Endothelial cell of umbilical vein (primary cell): ENCODE results near the gene RPAP3. TPM values are rescaled to one million over a fixed set of nuclear protein-coding genes. Genes with fewer than 3 reads are reported as not detected.

Source experiments
- BruUV-seq: library from RNA; stranded (reverse); fragments of 400-500 nt; replicated peaks from 2 replicates; lab custom pipeline; 2021; lab: Mats Ljungman, UMichigan
- CTCF ChIA-PET: fragments of 300-600, 350-600 bp; sonication (Branson Sonifier 250); formaldehyde crosslinking; loops from one replicate; lab custom pipeline; 2021; ENCODE audit warnings: antibody characterized with exemption, inconsistent platforms; lab: Charles Lee
- POLR2A ChIA-PET: fragments of 300-600, 350-600 bp; sonication (Branson Sonifier 250); formaldehyde crosslinking; loops from one replicate; lab custom pipeline; 2021; ENCODE audit warnings: antibody characterized with exemption, inconsistent platforms; lab: Charles Lee
- DNase-seq: peaks from one replicate; pipeline ENCODE4 v3.0.0-alpha.2; 2011; ENCODE audit warnings: low read depth, low spot score
- FAIRE-seq: peaks from 2 replicates; lab custom pipeline; 2011; peaks lifted over from hg19 to GRCh38; lab: Jason Lieb, UNC
- H2AFZ ChIP-seq: 2 replicates; pipeline ENCODE4 v1.6.0; 2012; ENCODE audit warnings: low read depth, low read length, control low read depth, inconsistent platforms
- H3K27ac ChIP-seq: 2 replicates; pipeline ENCODE4 v1.5.1; 2011; ENCODE audit warnings: low read depth, mild to moderate bottlenecking, control low read depth, low read length, moderate library complexity; ENCODE audit not compliant: insufficient read depth
- H3K27me3 ChIP-seq, 2 experiments: 2 replicates each; pipeline versions ENCODE4 v1.6.0 to v1.6.1; 2011; ENCODE audit warnings: low read length in 2 of 2, mixed read lengths in 1 of 2; ENCODE audit not compliant: control insufficient read depth in 2 of 2, insufficient read depth in 2 of 2
- H3K36me3 ChIP-seq, 2 experiments: 2 replicates in 1 of 2; 3 replicates in 1 of 2; pipeline ENCODE4 v1.5.1; 2011; ENCODE audit warnings: low read length in 2 of 2, mild to moderate bottlenecking in 1 of 2, moderate library complexity in 1 of 2; ENCODE audit not compliant: control insufficient read depth in 2 of 2, insufficient read depth in 2 of 2; ENCODE audit errors: extremely low read depth in 1 of 2
- H3K4me1 ChIP-seq: 3 replicates; pipeline ENCODE4 v1.5.1; 2011; ENCODE audit warnings: mild to moderate bottlenecking, low read length; ENCODE audit not compliant: control insufficient read depth, insufficient read depth; ENCODE audit errors: extremely low read depth
- H3K4me2 ChIP-seq: 2 replicates; pipeline ENCODE4 v1.6.1; 2011; ENCODE audit warnings: low read length, control low read depth, mixed read lengths; ENCODE audit not compliant: insufficient read depth
- H3K4me3 ChIP-seq, 3 experiments: fragments of 200-600 bp in 1 of 3; sonication (generic), shearing (Covaris generic) in 1 of 3; replicated peaks in 1 of 3; 2 replicates each; pipeline ENCODE4 v1.5.1; 2011 to 2016; ENCODE audit warnings: control low read depth in 3 of 3, low read length in 3 of 3, mild to moderate bottlenecking in 2 of 3, inconsistent platforms in 1 of 3, low read depth in 1 of 3, moderate library complexity in 1 of 3; ENCODE audit not compliant: insufficient read depth in 1 of 3
- H3K79me2 ChIP-seq: 2 replicates; pipeline ENCODE4 v1.6.0; 2012; ENCODE audit warnings: low read length, inconsistent platforms; ENCODE audit not compliant: control insufficient read depth, insufficient read depth
- H3K9ac ChIP-seq: replicated peaks from 2 replicates; pipeline ENCODE3; 2011; ENCODE audit warnings: low read length, control low read depth; ENCODE audit not compliant: insufficient read depth; ENCODE audit errors: extremely low read depth
- H3K9me1 ChIP-seq: replicated peaks from 3 replicates; pipeline ENCODE4 v1.6.0; 2011; ENCODE audit warnings: mild to moderate bottlenecking, low read length; ENCODE audit not compliant: control insufficient read depth, insufficient read depth; ENCODE audit errors: extremely low read depth
- H3K9me3 ChIP-seq: replicated peaks from 2 replicates; pipeline ENCODE4 v1.5.1; 2012; ENCODE audit warnings: low read length, inconsistent platforms; ENCODE audit not compliant: control insufficient read depth, insufficient read depth
- H4K20me1 ChIP-seq: replicated peaks from 2 replicates; pipeline ENCODE3; 2011; ENCODE audit warnings: mild to moderate bottlenecking, low read length; ENCODE audit not compliant: control insufficient read depth, insufficient read depth; ENCODE audit errors: extremely low read depth
- CTCF ChIP-seq, 2 donors: IDR thresholded peaks; 1 replicate in 1 of 2; 2 replicates in 1 of 2; pipeline ENCODE4 v1.5.1; 2011; ENCODE audit warnings: low read length in 2 of 2, mild to moderate bottlenecking in 2 of 2, moderate library complexity in 2 of 2, control low read depth in 1 of 2, inconsistent platforms in 1 of 2, low read depth in 1 of 2; ENCODE audit not compliant: insufficient read depth in 1 of 2; ENCODE audit errors: extremely low read depth in 1 of 2
- EZH2 ChIP-seq: IDR thresholded peaks from 2 replicates; pipeline ENCODE4 v1.6.1; 2012; ENCODE audit warnings: borderline replicate concordance, low read depth, mild to moderate bottlenecking, moderate library complexity, low read length, inconsistent platforms; ENCODE audit not compliant: severe bottlenecking
- FOS ChIP-seq: IDR thresholded peaks from 2 replicates; pipeline ENCODE4 v1.6.1; 2011; ENCODE audit warnings: mild to moderate bottlenecking, low read length, moderate library complexity, borderline replicate concordance; ENCODE audit not compliant: insufficient read depth
- GATA2 ChIP-seq: IDR thresholded peaks from 2 replicates; pipeline ENCODE4 v1.7.0; 2011; ENCODE audit warnings: low read depth, mild to moderate bottlenecking, moderate library complexity, mixed read lengths, low read length; ENCODE audit not compliant: insufficient read length, insufficient read depth
- JUN ChIP-seq: IDR thresholded peaks from 2 replicates; pipeline ENCODE4 v1.6.1; 2011; ENCODE audit warnings: borderline replicate concordance, low read depth; ENCODE audit not compliant: insufficient read length, insufficient read depth
- MAX ChIP-seq: IDR thresholded peaks from 2 replicates; pipeline ENCODE4 v1.6.1; 2011; ENCODE audit not compliant: insufficient read depth, insufficient read length
- MYC ChIP-seq: IDR thresholded peaks from one replicate; pipeline ENCODE4 v1.6.1; 2011; ENCODE audit warnings: mild to moderate bottlenecking, low read depth, low read length
- POLR2A ChIP-seq: IDR thresholded peaks from 2 replicates; pipeline ENCODE4 v1.6.1; 2012; ENCODE audit warnings: low read depth, mild to moderate bottlenecking, control low read depth, low read length
- POLR2AphosphoS5 ChIP-seq: IDR thresholded peaks from 2 replicates; pipeline ENCODE4 v1.6.1; 2012; ENCODE audit warnings: low read depth, mild to moderate bottlenecking, control low read depth, low read length, moderate library complexity; ENCODE audit not compliant: insufficient read depth
- dilution Hi-C: fragments of 300-500 bp; cut with MboI; formaldehyde crosslinking; loops from one replicate; pipeline ENCODE4 v1.15.0; 2019; ENCODE audit warnings: low sequenced_read_pairs; ENCODE audit not compliant: extremely low pct_ligation_motif_present
- intact Hi-C: fragments of 100-400 bp; cut with micrococcal nuclease; formaldehyde crosslinking; loops from one replicate; pipeline ENCODE4 v1.10.0; 2022
- polyA plus RNA-seq, 4 experiments: library from polyadenylated mRNA; depleted of rRNA in 3 of 4; stranded (reverse) in 3 of 4; unstranded in 1 of 4; fragments of >200 nt; gene quantifications; 2 replicates each; pipeline versions ENCODE4 v1.2.1 to v1.2.3, GENCODE V29; 2011 to 2012; ENCODE audit warnings: missing spikeins in 1 of 4
- total RNA-seq: library from RNA; stranded (reverse); gene quantifications from 2 replicates; pipeline ENCODE4 v1.2.3, GENCODE V29; 2021

RPAP3 gene
- total and polyA plus RNA-seq, 2 donors (not counting 3 experiments of a cell fraction or from before 2014, with no cell fraction given): 3.9 to 29.8 TPM

- Histone ChIP-seq H3K9me1 (no peaks in the 10 kb centered on the region), H3K36me3 (peaks cover 6 to 53% of the 10 kb centered on the region in 2 experiments), H3K27me3 (no peaks in the 10 kb centered on the region), H3K27ac (no peak overlapping the region), H3K4me1 (no peaks in the 10 kb centered on the region), H3K4me3 (no peak overlapping the region), H3K79me2 (peaks cover 3% of the 10 kb centered on the region), H4K20me1 (no peaks in the 10 kb centered on the region), H3K4me2 (no peak overlapping the region), H3K9me3 (no peaks in the 10 kb centered on the region), H2AFZ (no peak overlapping the region), H3K9ac (no peak overlapping the region)
- no TSS peak for BruUV-seq
- FAIRE-seq (no peak), DNase-seq (no peak)
- intact Hi-C loops: no loop called here
- POLR2A ChIA-PET: no interaction called here
- dilution Hi-C loops: no loop called here
- no peak for TF ChIP-seq POLR2AphosphoS5
- TF ChIP-seq CTCF (IDR thresholded peaks at IDR 0.05; ENCODE audit: extremely low read depth in 1 of 2, insufficient read depth in 1 of 2, low read depth in 1 of 2, low read length in 2 of 2): no peak
- no peak for TF ChIP-seq GATA2
- no peak for TF ChIP-seq MAX
- no peak for TF ChIP-seq MYC
- no peak for TF ChIP-seq JUN
- TF ChIP-seq FOS: no peak
- TF ChIP-seq POLR2A: no peak
- TF ChIP-seq EZH2: no peak
- CTCF ChIA-PET: interaction anchor here (1.0 to 1.1 kb wide), 2 partner anchors 20 kb away, joined by 5 to 6 read pairs; no protein-coding TSS in a partner anchor
Measured at GRCh38 chr12:47747126-47747525, 41.3 kb upstream of the RPAP3 start.
